Esophagus muscularis mucosa (tissue), 4 donors: ENCODE measurements around the gene CAPN7. TPM values are rescaled to one million over a fixed set of nuclear protein-coding genes. Genes with fewer than 3 reads are reported as not detected.
"Not testable (repeated sequence)": the region's sequence is repeated elsewhere in the genome, so short reads cannot be mapped to it uniquely, and the experiment has no call there.

Experiments
- DNase-seq: peaks from one replicate; pipeline ENCODE4 v3.0.0-alpha.2; 2017; ENCODE audit errors: extremely low spot score
- H3K27ac ChIP-seq, 4 donors: fragments of 200-600 bp; sonication (generic); replicated peaks in 1 of 4; 1 replicate in 3 of 4; 2 replicates in 1 of 4; pipeline ENCODE4 v1.5.1; 2016 to 2019; ENCODE audit warnings: mild to moderate bottlenecking in 1 of 4
- H3K27me3 ChIP-seq, 4 donors: fragments of 200-600 bp; sonication (generic); one replicate each; pipeline versions ENCODE4 v1.5.1 to v1.6.0; 2016 to 2019
- H3K36me3 ChIP-seq, 4 donors: fragments of 200-600 bp; sonication (generic); one replicate each; pipeline ENCODE4 v1.5.1; 2016 to 2019
- H3K4me1 ChIP-seq, 4 donors: fragments of 200-600 bp; sonication (generic); one replicate each; pipeline ENCODE4 v1.5.1; 2016 to 2019
- H3K4me3 ChIP-seq, 4 donors: fragments of 200-600 bp; sonication (generic); 1 replicate in 2 of 4; 2 replicates in 2 of 4; pipeline ENCODE4 v1.5.1; 2016 to 2019; ENCODE audit warnings: mild to moderate bottlenecking in 4 of 4, moderate library complexity in 1 of 4
- H3K9me3 ChIP-seq, 4 donors: fragments of 200-600 bp; sonication (generic); 1 replicate in 3 of 4; 2 replicates in 1 of 4; pipeline ENCODE4 v1.5.1; 2016 to 2019
- CTCF ChIP-seq, 3 experiments: fragments of 200-600 bp in 2 of 3; fragments of 450-650 bp in 1 of 3; sonication (generic) in 2 of 3; IDR thresholded peaks; one replicate each; pipeline ENCODE4 v1.5.1; 2017 to 2019; ENCODE audit warnings: antibody characterized with exemption in 3 of 3, mild to moderate bottlenecking in 2 of 3, moderate library complexity in 1 of 3
- EP300 ChIP-seq: sonication (generic); formaldehyde crosslinking; IDR thresholded peaks from one replicate; pipeline ENCODE4 v1.6.1; 2017; ENCODE audit warnings: antibody characterized with exemption
- POLR2A ChIP-seq: fragments of 450-650 bp; IDR thresholded peaks from one replicate; pipeline ENCODE4 v1.6.1; 2017; ENCODE audit warnings: antibody characterized with exemption, moderate library complexity, mild to moderate bottlenecking, low read depth
- POLR2AphosphoS5 ChIP-seq, 2 donors: sonication (generic); formaldehyde crosslinking; IDR thresholded peaks; one replicate each; pipeline ENCODE4 v1.6.1; 2017; ENCODE audit warnings: antibody characterized with exemption in 2 of 2
- WGBS: methylation state at CpG from one replicate; pipeline ENCODE4 v1.1.5; 2018; 5-methylcytosine and 5-hydroxymethylcytosine counted together
- intact Hi-C: fragments of 100-400 bp; cut with DNase I; formaldehyde crosslinking; loops from one replicate; pipeline ENCODE4 v1.15.1; 2023
- total RNA-seq, 4 donors: library from RNA; depleted of rRNA; stranded (reverse); fragments of >200 nt; gene quantifications; one replicate each; pipeline versions ENCODE4 v1.1.0 to v1.2.1, GENCODE V29; 2016

Gene CAPN7
- total RNA-seq, 4 donors from 2014 or later, result 33.0 to 52.0 (median 43.3) TPM

GRCh38 chr3:15185404-15185803, 20.6 kb upstream of the CAPN7 start:
- intact Hi-C loops, result no loop called here
- WGBS, result 85% methylated on average over 2 of the region's 2 CpGs
- TF ChIP-seq POLR2A, result no peak
- TF ChIP-seq CTCF (IDR thresholded peaks at IDR 0.05), result no peak
- TF ChIP-seq POLR2AphosphoS5 (IDR thresholded peaks at IDR 0.05), result no peak
- TF ChIP-seq EP300, result no peak

GRCh38 chr3:15186101-15186476, 20.0 kb upstream of the CAPN7 start:
- H3K4me1 ChIP-seq, result peaks cover 0 to 5% (median 2%) of the 10 kb centered on the region in 4 donors
- H3K36me3 ChIP-seq, result no peaks in the 10 kb centered on the region
- no peak for DNase-seq
- H3K9me3 ChIP-seq, result no peaks in the 10 kb centered on the region
- TF ChIP-seq EP300 (no peak), POLR2A (no peak), CTCF (IDR thresholded peaks at IDR 0.05) (no peak), POLR2AphosphoS5 (IDR thresholded peaks at IDR 0.05) (no peak)
- no peak overlapping the region for H3K27ac ChIP-seq
- no peak overlapping the region for H3K4me3 ChIP-seq
- no peaks in the 10 kb centered on the region for H3K27me3 ChIP-seq
- WGBS, result 81% methylated on average over 1 of the region's 1 CpG
- intact Hi-C loops, result no loop called here

More at GRCh38 chr3:15185404-15185803, 20.6 kb upstream of the CAPN7 start:
- no peaks in the 10 kb centered on the region for H3K36me3 ChIP-seq
- no peaks in the 10 kb centered on the region for H3K27me3 ChIP-seq
- no peak overlapping the region for H3K4me3 ChIP-seq
- no peak overlapping the region for H3K27ac ChIP-seq
- no peaks in the 10 kb centered on the region for H3K9me3 ChIP-seq
- peaks cover 0 to 11% (median 9%) of the 10 kb centered on the region in 4 donors for H3K4me1 ChIP-seq
- no peak for DNase-seq

- H3K9me3 ChIP-seq, H3K27me3 ChIP-seq, H3K27ac ChIP-seq, H3K4me1 ChIP-seq, H3K36me3 ChIP-seq, intact Hi-C loops, H3K4me3 ChIP-seq, DNase-seq: not testable (repeated sequence)
- WGBS, result 86% methylated on average over 19 of the region's 33 CpGs
Observed at GRCh38 chr3:15186477-15187164, 19.4 kb upstream of the CAPN7 start.

- DNase-seq, result no peak
- Histone ChIP-seq H3K27ac (no peak overlapping the region), H3K4me1 (no peaks in the 10 kb centered on the region), H3K4me3 (no peak overlapping the region), H3K9me3 (no peaks in the 10 kb centered on the region), H3K36me3 (no peaks in the 10 kb centered on the region), H3K27me3 (no peaks in the 10 kb centered on the region)
- no peak for TF ChIP-seq CTCF (IDR thresholded peaks at IDR 0.05)
- no peak for TF ChIP-seq POLR2AphosphoS5 (IDR thresholded peaks at IDR 0.05)
- no peak for TF ChIP-seq EP300
- no peak for TF ChIP-seq POLR2A
- intact Hi-C loops, result no loop called here
- 92% methylated on average over 3 of the region's 3 CpGs for WGBS
Observed at GRCh38 chr3:15197340-15198029, 8.6 kb upstream of the CAPN7 start.

- Histone ChIP-seq H3K27me3 (no peaks in the 10 kb centered on the region), H3K9me3 (no peaks in the 10 kb centered on the region), H3K4me3 (no peak overlapping the region), H3K27ac (no peak overlapping the region), H3K4me1 (peaks cover 0 to 5% (median 0%) of the 10 kb centered on the region in 4 donors), H3K36me3 (no peaks in the 10 kb centered on the region)
- intact Hi-C loops, result no loop called here
- TF ChIP-seq POLR2AphosphoS5 (IDR thresholded peaks at IDR 0.05) (no peak), POLR2A (no peak), CTCF (IDR thresholded peaks at IDR 0.05) (no peak), EP300 (no peak)
- WGBS, result 67% methylated on average over 3 of the region's 3 CpGs
- DNase-seq, result no peak
Observed at GRCh38 chr3:15198686-15199085, 7.4 kb upstream of the CAPN7 start.
